Stimulated activated CD8-positive, alpha-beta memory T cell treated with anti-CD3 and anti-CD28 coated beads, Interleukin-12 subunit alpha, Interleukin-12 subunit beta, amount 100 ng/mL, for 24 hours (primary cell): ENCODE measurements around the gene MBOAT1.

Source experiments
- DNase-seq: peaks from one replicate; pipeline ENCODE4 v3.0.0-alpha.2; 2020; ENCODE audit errors: extremely low read depth

The MBOAT1 gene

GRCh38 chr6:20137240-20137639 lies 75.0 kb downstream of the MBOAT1 start:
- no peak for DNase-seq

- no peak for DNase-seq
These were observed 76.5 kb downstream of the MBOAT1 start for GRCh38 chr6:20135677-20136268.

GRCh38 chr6:20134613-20135012 lies 77.7 kb downstream of the MBOAT1 start:
- DNase-seq = no peak

- DNase-seq = no peak
These were observed 82.8 kb downstream of the MBOAT1 start for GRCh38 chr6:20129290-20130088.

- no peak for DNase-seq
These were observed 84.3 kb downstream of the MBOAT1 start for GRCh38 chr6:20128018-20128417.

- DNase-seq = peak; percentile 23
These were observed 85.2 kb downstream of the MBOAT1 start for GRCh38 chr6:20126789-20127653.

GRCh38 chr6:20126102-20126752 lies 86.0 kb downstream of the MBOAT1 start:
- no peak for DNase-seq

GRCh38 chr6:20124545-20124944 lies 87.7 kb downstream of the MBOAT1 start:
- DNase-seq = no peak

GRCh38 chr6:20119485-20119884 lies 92.8 kb downstream of the MBOAT1 start:
- no peak for DNase-seq

GRCh38 chr6:20118892-20119291 lies 93.4 kb downstream of the MBOAT1 start:
- no peak for DNase-seq

- no peak for DNase-seq
These were observed 94.8 kb downstream of the MBOAT1 start for GRCh38 chr6:20117474-20117873.

GRCh38 chr6:20116792-20117191 lies 95.5 kb downstream of the MBOAT1 start:
- DNase-seq = no peak

- DNase-seq = no peak
These were observed 96.9 kb downstream of the MBOAT1 start for GRCh38 chr6:20115246-20115980.

- DNase-seq = no peak
These were observed 98.5 kb downstream of the MBOAT1 start for GRCh38 chr6:20113649-20114224.

GRCh38 chr6:20112841-20113240 lies 99.4 kb downstream of the MBOAT1 start:
- DNase-seq = no peak

- DNase-seq = no peak
These were observed 100.0 kb downstream of the MBOAT1 start for GRCh38 chr6:20112241-20112640.

- no peak for DNase-seq
These were observed 101.8 kb downstream of the MBOAT1 start for GRCh38 chr6:20110478-20110877.

- DNase-seq = no peak
These were observed 102.7 kb downstream of the MBOAT1 start for GRCh38 chr6:20109526-20109925.

GRCh38 chr6:20105838-20106237 lies 106.4 kb downstream of the MBOAT1 start:
- DNase-seq = no peak

GRCh38 chr6:20104696-20105095 lies 107.6 kb downstream of the MBOAT1 start:
- no peak for DNase-seq
